ENCODE data around the gene FLYWCH1.
A peak's percentile ranks its signal among the peaks of the same experiment; 100 is the strongest.

Gene FLYWCH1

GRCh38 chr16:2953706-2954627 is 42.2 kb downstream of the FLYWCH1 start:
- Mint-ChIP-seq H3K4me3 (no peak overlapping the region), H3K27me3 (peaks cover 1% of the 10 kb centered on the region), H3K36me3 (peaks cover 2% of the 10 kb centered on the region), H3K27ac (no peak overlapping the region), H3K9me3 (no peaks in the 10 kb centered on the region), H3K4me1 (no peaks in the 10 kb centered on the region)

- Mint-ChIP-seq H3K4me3 (no peak overlapping the region), H3K9me3 (no peaks in the 10 kb centered on the region), H3K27me3 (peaks cover 1% of the 10 kb centered on the region), H3K4me1 (no peaks in the 10 kb centered on the region), H3K27ac (no peak overlapping the region), H3K36me3 (no peaks in the 10 kb centered on the region)
Observed at GRCh38 chr16:2954656-2955381, 43.1 kb downstream of the FLYWCH1 start.

- H3K36me3 Mint-ChIP-seq = no peaks in the 10 kb centered on the region
- no peaks in the 10 kb centered on the region for H3K4me1 Mint-ChIP-seq
- peaks cover 1% of the 10 kb centered on the region for H3K27me3 Mint-ChIP-seq
- H3K27ac Mint-ChIP-seq = no peak overlapping the region
- H3K9me3 Mint-ChIP-seq = no peaks in the 10 kb centered on the region
- no peak overlapping the region for H3K4me3 Mint-ChIP-seq
Observed at GRCh38 chr16:2955438-2955778, 43.7 kb downstream of the FLYWCH1 start.

- Mint-ChIP-seq H3K36me3 (no peaks in the 10 kb centered on the region), H3K27ac (no peak overlapping the region), H3K4me3 (no peak overlapping the region), H3K9me3 (no peaks in the 10 kb centered on the region), H3K4me1 (no peaks in the 10 kb centered on the region), H3K27me3 (peaks cover 1% of the 10 kb centered on the region)
Observed at GRCh38 chr16:2955779-2956578, 44.2 kb downstream of the FLYWCH1 start.

GRCh38 chr16:2956579-2956956 is 44.8 kb downstream of the FLYWCH1 start:
- H3K9me3 Mint-ChIP-seq = no peaks in the 10 kb centered on the region
- H3K4me3 Mint-ChIP-seq = no peak overlapping the region
- H3K27me3 Mint-ChIP-seq = peaks cover 1% of the 10 kb centered on the region
- H3K4me1 Mint-ChIP-seq = peaks cover under 1% of the 10 kb centered on the region
- H3K36me3 Mint-ChIP-seq = no peaks in the 10 kb centered on the region
- no peak overlapping the region for H3K27ac Mint-ChIP-seq

GRCh38 chr16:2959206-2959605 is 47.5 kb downstream of the FLYWCH1 start:
- H3K9me3 Mint-ChIP-seq = no peaks in the 10 kb centered on the region

GRCh38 chr16:2960183-2961010 is 48.7 kb downstream of the FLYWCH1 start:
- Mint-ChIP-seq H3K36me3 (no peaks in the 10 kb centered on the region), H3K27ac (peak overlapping the region; percentile 26), H3K27me3 (peaks cover 6% of the 10 kb centered on the region), H3K4me3 (no peak overlapping the region), H3K4me1 (peaks cover 9% of the 10 kb centered on the region), H3K9me3 (no peaks in the 10 kb centered on the region)

More at GRCh38 chr16:2959206-2959605, 47.5 kb downstream of the FLYWCH1 start:
- Mint-ChIP-seq H3K36me3 (no peaks in the 10 kb centered on the region), H3K4me1 (peaks cover 8% of the 10 kb centered on the region), H3K27ac (peak overlapping the region; percentile 18), H3K27me3 (peaks cover 3% of the 10 kb centered on the region), H3K4me3 (no peak overlapping the region)

GRCh38 chr16:2962334-2963073 is 50.8 kb downstream of the FLYWCH1 start:
- Mint-ChIP-seq H3K4me1 (peaks cover 9% of the 10 kb centered on the region), H3K27ac (no peak overlapping the region), H3K4me3 (no peak overlapping the region), H3K36me3 (no peaks in the 10 kb centered on the region), H3K9me3 (no peaks in the 10 kb centered on the region), H3K27me3 (peaks cover 5% of the 10 kb centered on the region)

- H3K36me3 Mint-ChIP-seq = no peaks in the 10 kb centered on the region
- peak overlapping the region; percentile 72 for H3K4me3 Mint-ChIP-seq
Observed at GRCh38 chr16:2963074-2963722, 51.5 kb downstream of the FLYWCH1 start.

GRCh38 chr16:2963723-2964474 is 52.2 kb downstream of the FLYWCH1 start, which contains the start of gene KREMEN2:
TSS of gene KREMEN2 (plus strand) at chr16:2964275. CDS start at chr16:2964521, 246 bp downstream.
- Mint-ChIP-seq H3K36me3 (no peaks in the 10 kb centered on the region), H3K4me1 (peaks cover 18% of the 10 kb centered on the region), H3K9me3 (no peaks in the 10 kb centered on the region), H3K27me3 (peaks cover 10% of the 10 kb centered on the region), H3K4me3 (peak within 1 kb of the TSS; percentile 89), H3K27ac (peak within 1 kb of the TSS; percentile 41)

More at GRCh38 chr16:2963074-2963722, 51.5 kb downstream of the FLYWCH1 start:
- Mint-ChIP-seq H3K27ac (no peak overlapping the region), H3K4me1 (peaks cover 13% of the 10 kb centered on the region), H3K27me3 (peaks cover 7% of the 10 kb centered on the region), H3K9me3 (no peaks in the 10 kb centered on the region)

GRCh38 chr16:2964475-2965336 is 53.0 kb downstream of the FLYWCH1 start:
- peaks cover 18% of the 10 kb centered on the region for H3K4me1 Mint-ChIP-seq
- peaks cover 10% of the 10 kb centered on the region for H3K27me3 Mint-ChIP-seq
- H3K36me3 Mint-ChIP-seq = no peaks in the 10 kb centered on the region
- H3K4me3 Mint-ChIP-seq = peak overlapping the region; percentile 89
- H3K27ac Mint-ChIP-seq = no peak overlapping the region
- no peaks in the 10 kb centered on the region for H3K9me3 Mint-ChIP-seq

- Mint-ChIP-seq H3K4me1 (peaks cover 18% of the 10 kb centered on the region), H3K36me3 (no peaks in the 10 kb centered on the region), H3K27me3 (peaks cover 10% of the 10 kb centered on the region), H3K4me3 (no peak overlapping the region), H3K9me3 (no peaks in the 10 kb centered on the region), H3K27ac (no peak overlapping the region)
Observed at GRCh38 chr16:2966043-2966807, 54.5 kb downstream of the FLYWCH1 start.
